HG02870 (cell line): ENCODE results near the gene FAM107A.
"Not testable (repeated sequence)": the region's sequence is repeated elsewhere in the genome, so short reads cannot be mapped to it uniquely, and the experiment has no call there.

ENCODE experiments used
- ATAC-seq: cut with Tn5 transposase; IDR thresholded peaks from one replicate; pipeline ENCODE4 v1.9.1; 2021; ENCODE audit warnings: mild to moderate bottlenecking, moderate library complexity; ENCODE audit not compliant: unreplicated experiment

Gene FAM107A

GRCh38 chr3:58539626-58540025, 37.6 kb downstream of the FAM107A start:
- ATAC-seq: no peak

- ATAC-seq: no peak
Measured at GRCh38 chr3:58537412-58538301, 39.5 kb downstream of the FAM107A start.

DNA sequence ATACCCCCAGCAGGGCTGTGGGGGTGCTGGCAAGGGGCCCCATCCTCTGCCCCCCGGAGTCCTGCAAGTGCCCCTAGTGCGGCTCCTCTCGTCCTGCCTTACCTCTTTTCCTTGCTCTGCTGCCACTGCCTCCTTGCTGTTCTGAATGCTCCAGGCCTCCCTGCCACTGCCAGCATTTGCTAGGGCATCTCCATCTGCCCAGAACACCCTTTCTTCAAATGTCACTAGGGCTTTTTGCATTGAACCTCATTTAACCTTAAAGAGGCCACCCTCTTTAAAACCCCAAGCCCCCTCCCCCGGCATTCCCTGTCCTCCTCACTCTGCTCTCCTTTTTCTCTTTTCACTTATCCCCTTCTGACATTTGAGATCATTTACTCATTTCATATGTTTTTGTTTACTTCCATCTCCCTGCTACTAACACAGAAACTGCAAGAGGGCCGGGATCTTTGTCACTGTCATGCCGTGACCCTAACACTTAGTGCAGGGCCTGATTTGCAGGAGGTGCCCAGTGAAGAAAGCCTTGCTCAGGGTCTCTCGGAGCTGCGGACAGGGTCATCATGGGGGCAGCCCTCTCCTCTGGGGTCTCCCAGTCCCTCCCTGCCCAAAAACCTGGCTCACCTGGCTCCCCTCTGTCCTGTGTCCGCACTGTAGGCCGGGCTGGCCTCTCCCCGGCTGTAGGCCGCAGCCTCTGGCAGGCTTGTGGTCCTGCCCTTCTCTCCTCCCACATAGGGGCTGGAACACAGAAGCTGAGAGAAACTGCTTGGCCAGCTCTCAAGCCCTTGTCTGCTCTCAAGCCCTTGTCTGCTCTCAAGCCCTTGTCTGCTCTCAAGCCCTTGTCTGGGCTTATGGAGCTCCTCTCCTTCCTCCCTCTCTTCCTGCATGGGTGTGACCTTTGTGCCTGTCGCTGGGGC, 40.4 kb downstream of the FAM107A start, which contains the start of gene ACOX2:
ACOX2 (minus strand) TSS at position 690 of the 911 bp plus-strand sequence. CDS start 2,084 bp downstream, outside the sequence.
- ATAC-seq: no peak

DNA sequence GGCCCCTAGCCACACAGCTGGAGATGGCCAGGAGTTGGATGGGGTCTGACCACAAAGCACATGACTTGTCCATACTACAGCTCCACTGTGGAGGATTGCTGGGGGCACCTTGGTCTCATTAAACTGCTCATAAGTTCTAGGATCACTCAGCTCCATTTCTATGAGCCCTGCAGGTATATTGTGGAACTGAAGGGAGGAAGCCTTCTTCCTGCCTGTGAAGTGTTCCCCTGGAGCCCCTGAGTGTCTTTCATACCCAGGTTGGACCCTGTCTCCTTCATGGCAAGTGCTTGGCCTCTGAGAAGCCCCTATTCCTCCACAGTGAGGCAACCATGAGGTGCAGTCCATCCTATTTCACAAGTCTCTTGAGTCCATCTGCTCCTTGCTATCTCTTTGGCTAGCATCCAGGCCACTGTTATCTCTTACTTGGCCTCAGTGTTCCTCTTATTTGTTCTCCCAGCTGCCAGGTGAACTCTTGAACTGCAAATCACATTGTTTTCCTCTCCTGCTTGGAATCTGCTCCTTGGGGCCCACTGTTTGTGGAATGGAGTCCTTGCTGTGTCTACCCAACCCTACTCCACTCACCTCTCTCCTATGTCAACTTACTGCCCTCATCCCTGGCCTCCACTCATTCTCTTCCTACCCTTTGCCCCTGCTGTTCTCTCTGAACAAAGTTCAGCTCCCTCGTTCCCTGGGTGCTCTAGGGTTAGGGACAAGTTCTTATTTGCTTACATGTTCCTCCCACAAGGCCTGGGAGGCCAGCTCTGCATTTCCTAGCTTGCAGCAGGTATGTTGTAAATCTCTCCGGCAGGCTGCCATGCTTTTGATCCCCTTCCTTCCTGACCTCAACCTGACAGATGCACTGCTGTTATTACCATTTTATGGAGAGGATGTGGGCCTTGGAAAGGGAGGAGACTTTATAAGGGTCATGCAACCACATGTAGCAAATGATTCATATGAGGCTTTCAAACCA, 41.4 kb downstream of the FAM107A start:
- ATAC-seq: no peak

DNA sequence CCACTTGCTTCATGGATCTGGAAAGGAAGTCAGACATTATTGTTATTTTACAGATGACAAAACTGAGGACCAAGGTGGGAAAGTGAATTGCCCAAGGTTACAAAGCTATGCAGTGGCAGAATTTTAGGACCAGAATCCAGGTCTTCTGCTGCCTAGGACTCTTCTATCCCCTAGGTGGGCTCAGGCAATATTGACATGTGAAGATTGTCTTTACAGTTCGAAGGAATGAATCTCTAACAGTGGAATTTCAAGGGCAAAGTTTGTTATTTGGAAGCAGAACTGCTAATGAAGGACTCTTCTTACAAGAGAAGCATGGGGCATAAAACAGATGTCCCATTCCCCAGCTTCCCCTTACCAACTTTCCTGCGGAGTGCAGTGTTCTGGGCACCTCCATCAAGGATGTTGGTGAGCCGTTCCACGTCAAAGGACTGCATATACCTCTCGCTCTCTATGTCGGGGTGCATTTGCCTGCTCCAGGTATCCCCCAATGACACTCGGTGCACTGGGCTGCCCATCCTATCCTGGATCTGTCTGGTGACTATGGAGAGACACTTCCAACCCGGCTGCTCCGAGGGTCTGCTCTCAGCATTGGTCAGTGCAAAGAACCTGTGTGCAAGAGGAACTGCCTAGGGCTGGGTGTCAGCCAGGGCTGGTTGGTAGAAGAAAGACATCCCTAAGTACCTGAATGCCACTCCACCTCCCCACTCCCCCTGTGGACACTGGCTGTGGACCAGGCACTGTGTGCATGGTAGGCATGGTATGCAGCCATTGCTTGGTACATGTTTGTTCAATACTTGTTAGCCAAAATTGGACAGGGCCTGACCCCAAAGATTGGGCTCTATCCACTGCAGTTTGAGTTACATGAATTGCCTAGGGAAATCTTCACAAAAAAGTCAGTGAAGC, 42.3 kb downstream of the FAM107A start:
- ATAC-seq: no peak

GRCh38 chr3:58532794-58533220, 44.4 kb downstream of the FAM107A start:
- ATAC-seq: peak; percentile 90

- ATAC-seq: no peak
Measured at GRCh38 chr3:58531956-58532355, 45.2 kb downstream of the FAM107A start.

GRCh38 chr3:58531555-58531954, 45.6 kb downstream of the FAM107A start:
- no peak for ATAC-seq

DNA sequence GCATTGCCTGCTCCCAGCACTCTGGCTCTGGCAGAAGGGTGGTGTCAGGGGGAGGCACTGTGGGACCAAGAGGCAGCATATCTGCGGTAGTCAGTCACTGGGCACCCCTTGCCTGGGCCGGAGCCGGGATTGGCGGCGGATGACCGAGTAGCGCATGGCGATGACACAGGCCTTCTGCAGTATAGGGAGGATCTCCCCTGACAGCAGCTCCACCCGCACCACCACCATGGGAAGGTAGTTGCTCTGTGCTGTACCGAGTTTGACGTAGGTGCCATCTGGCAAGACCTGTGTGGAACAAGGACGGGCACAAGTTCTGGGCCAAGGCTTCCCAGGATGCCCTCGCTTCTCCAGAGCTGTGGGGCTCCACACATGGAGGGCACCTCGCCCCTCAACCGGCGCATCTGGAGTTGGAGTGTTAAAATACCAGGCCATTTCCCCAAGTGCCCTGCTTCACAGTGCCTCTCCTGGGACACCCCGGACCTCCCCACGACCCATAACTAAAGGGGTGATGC, 46.8 kb downstream of the FAM107A start:
- ATAC-seq: no peak

DNA sequence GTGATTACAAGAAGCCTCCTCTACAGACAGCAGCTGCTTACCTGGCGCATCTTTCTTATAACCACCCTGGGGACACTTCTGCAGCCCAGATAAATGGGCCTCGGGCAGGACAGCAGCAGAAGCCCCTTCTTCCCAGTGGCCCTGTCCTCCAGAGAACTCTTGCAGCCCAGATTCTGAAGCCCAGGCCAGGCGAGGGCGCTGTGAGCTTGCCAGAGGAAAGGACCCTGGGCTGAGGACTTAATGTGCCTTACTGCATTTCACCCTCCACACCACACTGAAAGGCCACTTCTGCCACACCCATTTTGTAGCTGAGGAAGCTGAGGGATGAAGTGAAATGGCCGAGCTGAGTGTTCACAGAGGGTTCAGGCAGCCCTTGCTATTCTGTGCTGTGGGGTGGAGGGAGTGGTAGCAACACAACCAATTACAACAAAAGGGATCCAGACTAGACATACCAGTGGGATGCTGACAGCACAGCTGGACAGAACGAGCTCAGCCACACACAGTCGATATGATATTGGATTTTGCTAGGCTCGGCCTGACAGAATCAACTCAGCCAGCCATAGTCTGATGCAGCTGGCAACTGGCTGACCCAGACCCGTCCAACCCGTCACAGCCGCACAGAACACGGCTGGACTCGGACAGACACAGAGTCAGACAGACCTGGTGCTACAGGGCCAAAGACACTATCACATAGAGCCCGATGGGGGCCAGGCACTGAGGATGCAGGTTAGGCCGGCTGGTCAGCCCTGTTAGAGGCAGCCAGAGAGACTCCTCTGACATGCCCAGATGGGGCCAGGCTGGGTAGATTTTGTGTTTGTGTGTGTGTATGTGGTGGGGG, 47.5 kb downstream of the FAM107A start:
- ATAC-seq: no peak

DNA sequence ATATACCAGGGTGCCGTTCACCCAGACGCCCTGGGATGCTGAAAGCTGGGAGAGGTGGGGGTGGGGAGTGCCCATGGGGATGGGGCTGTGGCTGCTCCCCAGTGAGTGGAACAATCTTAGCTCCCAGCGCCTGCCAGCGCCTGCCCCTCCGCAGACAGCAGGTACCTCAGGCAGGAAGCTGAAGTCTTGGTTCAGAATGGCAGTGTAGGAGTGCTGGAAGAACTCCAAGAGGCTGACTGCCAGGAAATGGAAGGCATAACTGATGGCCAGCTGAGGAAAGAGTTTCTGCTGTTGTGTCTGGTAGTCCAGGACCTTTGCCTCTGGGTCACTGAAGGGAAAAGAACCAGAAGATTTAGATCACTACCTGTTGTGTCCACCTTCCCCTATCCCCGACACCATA, 48.6 kb downstream of the FAM107A start:
- no peak for ATAC-seq

DNA sequence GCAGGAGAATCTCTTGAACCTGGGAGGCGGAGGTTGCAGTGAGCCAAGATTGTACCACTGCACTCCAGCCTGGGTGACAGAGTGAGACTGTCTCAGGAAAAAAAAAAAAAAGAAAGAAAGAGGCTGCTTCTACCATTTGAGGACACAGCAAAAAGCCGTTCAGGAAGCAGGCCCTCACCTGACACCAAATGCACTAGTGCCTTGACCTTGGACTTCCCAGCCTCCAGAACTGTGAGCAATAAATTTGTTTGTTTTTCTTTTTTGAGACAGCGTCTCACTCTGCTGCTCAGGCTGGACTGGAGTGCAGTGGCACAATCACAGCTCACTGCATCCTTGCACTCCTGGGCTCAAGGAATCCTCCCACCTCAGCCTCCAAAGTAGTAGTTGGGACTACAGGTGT, 49.8 kb downstream of the FAM107A start:
- ATAC-seq: not testable (repeated sequence)

- no peak for ATAC-seq
Measured at GRCh38 chr3:58526515-58526957, 50.7 kb downstream of the FAM107A start.

DNA sequence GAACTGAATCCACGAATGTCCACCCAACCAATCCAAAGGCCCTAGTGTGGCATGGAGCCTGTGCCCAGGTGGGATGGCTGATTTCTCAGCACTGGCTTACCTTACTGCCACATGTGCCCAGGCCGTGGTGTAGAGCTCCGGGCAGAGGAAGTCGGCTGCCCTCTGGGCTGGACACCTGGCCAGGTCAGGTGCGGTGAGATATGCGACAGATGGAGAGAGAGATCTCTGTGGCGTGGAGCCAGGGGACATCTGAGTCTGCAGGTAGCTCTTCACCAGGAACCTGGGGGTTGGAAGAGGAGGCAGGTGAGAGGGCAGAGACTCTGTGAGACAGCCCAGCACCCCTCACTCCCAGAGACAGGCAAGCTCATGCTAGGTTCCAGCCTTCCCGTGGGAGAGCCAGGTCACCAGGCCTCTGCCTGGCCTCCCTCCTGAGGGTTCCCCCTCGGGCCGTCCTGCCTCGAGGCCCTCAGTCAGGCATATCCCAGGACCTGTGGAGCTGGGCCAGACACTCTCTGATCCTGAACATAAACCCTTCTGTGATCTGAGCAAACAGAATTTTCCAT, 52.8 kb downstream of the FAM107A start:
- ATAC-seq: no peak

GRCh38 chr3:58522759-58523425, 54.3 kb downstream of the FAM107A start:
- no peak for ATAC-seq

DNA sequence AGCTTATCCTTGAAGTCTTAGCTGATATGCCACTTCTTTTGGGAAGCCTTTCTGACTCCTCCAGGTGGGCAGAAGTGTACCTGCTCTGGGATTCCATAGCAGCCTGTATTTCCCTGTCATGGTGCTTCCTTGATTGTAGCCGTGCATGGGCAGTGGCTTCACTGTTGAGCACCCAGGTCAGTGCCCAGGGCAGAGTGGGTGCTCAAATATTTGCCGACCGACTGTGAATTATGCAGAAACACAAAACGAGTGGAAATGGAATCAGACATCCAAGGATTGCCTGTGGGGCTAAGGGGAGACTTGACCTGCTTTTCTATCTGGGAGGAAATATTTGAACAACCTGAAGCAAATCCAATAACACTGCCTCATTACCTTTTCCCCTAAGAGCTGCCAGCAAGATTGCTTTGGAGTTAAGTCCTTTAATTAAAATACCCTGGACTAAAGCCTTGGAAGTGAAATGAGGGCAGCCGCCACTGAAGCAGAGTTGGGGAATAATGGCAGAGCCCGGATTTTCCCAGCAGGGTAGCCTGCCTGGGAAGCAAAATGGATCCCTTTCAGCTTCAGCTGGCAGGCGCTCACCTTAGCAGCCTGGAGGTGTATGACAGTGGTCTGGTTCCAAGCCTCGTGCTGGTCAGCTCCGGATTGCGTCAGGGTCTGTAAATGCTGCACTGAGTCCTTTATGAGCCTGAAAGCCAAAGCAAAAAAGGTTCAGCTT, 55.1 kb downstream of the FAM107A start:
- no peak for ATAC-seq

- ATAC-seq: no peak
Measured at GRCh38 chr3:58521336-58521670, 55.9 kb downstream of the FAM107A start.
